Measurements from ENCODE around the gene DOCK10.

Gene DOCK10

GRCh38 chr2:224882291-224883171 is 159.7 kb downstream of the DOCK10 start:
- DNase-seq (ENCODE audit: low read depth in 2 of 2), result no peak

- no peak for DNase-seq (ENCODE audit: low read depth in 2 of 2)
These were observed 160.4 kb downstream of the DOCK10 start for GRCh38 chr2:224881846-224882245.

GRCh38 chr2:224876522-224876921 is 165.7 kb downstream of the DOCK10 start:
- no peak for DNase-seq (ENCODE audit: low read depth in 2 of 2)

GRCh38 chr2:224875841-224876240 is 166.4 kb downstream of the DOCK10 start:
- DNase-seq (ENCODE audit: low read depth in 2 of 2), result no peak

GRCh38 chr2:224875153-224875552 is 167.1 kb downstream of the DOCK10 start:
- no peak for DNase-seq (ENCODE audit: low read depth in 2 of 2)

- DNase-seq (ENCODE audit: low read depth in 2 of 2), result no peak
These were observed 170.5 kb downstream of the DOCK10 start for GRCh38 chr2:224871813-224872212.

GRCh38 chr2:224870341-224870740 is 171.9 kb downstream of the DOCK10 start:
- DNase-seq (ENCODE audit: low read depth in 2 of 2), result no peak

- DNase-seq (ENCODE audit: low read depth in 2 of 2), result no peak
These were observed 172.6 kb downstream of the DOCK10 start for GRCh38 chr2:224869601-224870233.

GRCh38 chr2:224865016-224865415 is 177.3 kb downstream of the DOCK10 start:
- DNase-seq (ENCODE audit: low read depth in 2 of 2), result no peak

- DNase-seq (ENCODE audit: low read depth in 2 of 2), result no peak
These were observed 181.0 kb downstream of the DOCK10 start for GRCh38 chr2:224861266-224861665.

- no peak for DNase-seq (ENCODE audit: low read depth in 2 of 2)
These were observed 181.5 kb downstream of the DOCK10 start for GRCh38 chr2:224860786-224861185.

- DNase-seq (ENCODE audit: low read depth in 2 of 2), result no peak
These were observed 190.5 kb downstream of the DOCK10 start for GRCh38 chr2:224851811-224852210.

GRCh38 chr2:224850081-224850480 is 192.2 kb downstream of the DOCK10 start:
- no peak for DNase-seq (ENCODE audit: low read depth in 2 of 2)

- DNase-seq (ENCODE audit: low read depth in 2 of 2), result no peak
These were observed 193.0 kb downstream of the DOCK10 start for GRCh38 chr2:224849264-224849663.

- DNase-seq (ENCODE audit: low read depth in 2 of 2), result no peak
These were observed 194.1 kb downstream of the DOCK10 start for GRCh38 chr2:224847961-224848850.

- DNase-seq (ENCODE audit: low read depth in 2 of 2), result no peak
These were observed 194.9 kb downstream of the DOCK10 start for GRCh38 chr2:224847381-224847780.

- no peak for DNase-seq (ENCODE audit: low read depth in 2 of 2)
These were observed 195.6 kb downstream of the DOCK10 start for GRCh38 chr2:224846686-224847085.

- no peak for DNase-seq (ENCODE audit: low read depth in 2 of 2)
These were observed 196.1 kb downstream of the DOCK10 start for GRCh38 chr2:224846161-224846560.

- no peak for DNase-seq (ENCODE audit: low read depth in 2 of 2)
These were observed 199.1 kb downstream of the DOCK10 start for GRCh38 chr2:224843141-224843540.

- DNase-seq (ENCODE audit: low read depth in 2 of 2), result no peak
These were observed 200.4 kb downstream of the DOCK10 start for GRCh38 chr2:224841910-224842309.

- no peak for DNase-seq (ENCODE audit: low read depth in 2 of 2)
These were observed 203.9 kb downstream of the DOCK10 start for GRCh38 chr2:224838335-224838734.

GRCh38 chr2:224837558-224837957 is 204.7 kb downstream of the DOCK10 start:
- no peak for DNase-seq (ENCODE audit: low read depth in 2 of 2)
